ENCODE measurements around the gene HOXC13. TPM values are rescaled to one million over a fixed set of nuclear protein-coding genes. Genes with fewer than 3 reads are reported as not detected.
A peak's percentile ranks its signal among the peaks of the same experiment; 100 is the strongest.

Gene HOXC13
- total and polyA plus RNA-seq, 2 donors (not counting 1 experiment from before 2014, with no cell fraction given), result not detected

DNA sequence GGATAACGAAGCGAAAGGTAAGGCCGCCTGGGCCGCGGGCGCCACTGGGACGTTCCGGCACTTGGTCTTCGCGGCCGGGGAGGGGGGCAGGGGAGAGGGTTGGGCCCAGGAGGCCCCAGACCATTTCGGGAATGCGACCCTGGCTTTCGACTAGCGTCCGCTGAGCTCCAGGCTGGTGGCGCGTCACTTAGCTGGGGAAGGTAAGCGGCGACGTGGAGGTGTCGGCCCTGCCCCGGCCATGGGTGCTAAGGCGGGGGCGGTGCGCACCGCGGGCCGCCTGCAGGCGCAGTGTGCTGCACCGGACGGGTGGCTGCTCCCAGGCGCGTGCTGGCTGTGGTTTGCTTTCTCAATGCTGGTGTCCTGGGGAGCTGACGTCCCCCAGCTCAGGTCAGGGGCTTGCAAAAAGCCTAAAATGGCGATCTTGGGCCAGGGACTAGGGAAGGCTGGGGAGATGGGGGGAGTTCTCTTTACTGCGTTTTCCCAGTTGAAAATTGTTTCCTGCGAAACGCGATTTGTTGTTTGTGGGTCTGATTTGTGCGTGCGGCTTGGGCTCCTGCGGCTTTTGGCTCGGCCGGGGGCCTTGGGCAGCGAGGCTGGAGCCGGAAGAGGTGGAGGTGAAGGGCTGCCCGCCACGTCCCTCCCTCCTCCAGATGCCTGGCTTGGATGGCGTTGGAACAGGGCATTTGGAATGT lies 47.5 kb downstream of the HOXC13 start:
- TF ChIP-seq, protein P1, sequence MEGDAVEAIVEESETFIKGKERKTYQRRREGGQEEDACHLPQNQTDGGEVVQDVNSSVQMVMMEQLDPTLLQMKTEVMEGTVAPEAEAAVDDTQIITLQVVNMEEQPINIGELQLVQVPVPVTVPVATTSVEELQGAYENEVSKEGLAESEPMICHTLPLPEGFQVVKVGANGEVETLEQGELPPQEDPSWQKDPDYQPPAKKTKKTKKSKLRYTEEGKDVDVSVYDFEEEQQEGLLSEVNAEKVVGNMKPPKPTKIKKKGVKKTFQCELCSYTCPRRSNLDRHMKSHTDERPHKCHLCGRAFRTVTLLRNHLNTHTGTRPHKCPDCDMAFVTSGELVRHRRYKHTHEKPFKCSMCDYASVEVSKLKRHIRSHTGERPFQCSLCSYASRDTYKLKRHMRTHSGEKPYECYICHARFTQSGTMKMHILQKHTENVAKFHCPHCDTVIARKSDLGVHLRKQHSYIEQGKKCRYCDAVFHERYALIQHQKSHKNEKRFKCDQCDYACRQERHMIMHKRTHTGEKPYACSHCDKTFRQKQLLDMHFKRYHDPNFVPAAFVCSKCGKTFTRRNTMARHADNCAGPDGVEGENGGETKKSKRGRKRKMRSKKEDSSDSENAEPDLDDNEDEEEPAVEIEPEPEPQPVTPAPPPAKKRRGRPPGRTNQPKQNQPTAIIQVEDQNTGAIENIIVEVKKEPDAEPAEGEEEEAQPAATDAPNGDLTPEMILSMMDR (conservative IDR thresholded peaks at IDR 0.05 in 1 of 2, IDR thresholded peaks at IDR 0.05 in 1 of 2; ENCODE audit: low read depth in 1 of 2, low read length in 2 of 2), result no peak
- peak; percentile 85 for TF ChIP-seq EZH2 (IDR thresholded peaks at IDR 0.05; ENCODE audit: low read length, missing control alignments)
- no peak overlapping the region for H3K9ac ChIP-seq (ENCODE audit: insufficient read depth, low read length)
- H3K79me2 ChIP-seq (ENCODE audit: control insufficient read depth, insufficient read depth, low read length), result no peaks in the 10 kb centered on the region
- no peak overlapping the region for H3K27ac ChIP-seq (ENCODE audit: insufficient read depth, low read length)
- H3K36me3 ChIP-seq (ENCODE audit: control insufficient read depth, insufficient read depth, low read length), result no peaks in the 10 kb centered on the region
- H2AFZ ChIP-seq (ENCODE audit: low read length), result no peak overlapping the region
- peaks cover 88% of the 10 kb centered on the region for H3K27me3 ChIP-seq (ENCODE audit: control insufficient read depth, insufficient read depth, low read length)
- no peak overlapping the region for H3K4me3 ChIP-seq (replicated peaks in 1 of 4; ENCODE audit: control extremely low read depth in 1 of 4, insufficient read depth in 1 of 4, low read depth in 3 of 4, low read length in 4 of 4)
- H4K20me1 ChIP-seq (ENCODE audit: control insufficient read depth, extremely low read depth, insufficient read depth, low read length), result no peaks in the 10 kb centered on the region
- no peaks in the 10 kb centered on the region for H3K9me3 ChIP-seq (ENCODE audit: control insufficient read depth, insufficient read depth, low read depth, low read length)
- H3K4me2 ChIP-seq (ENCODE audit: extremely low read depth, insufficient read depth, low read length), result no peak overlapping the region
- DNase-seq (ENCODE audit: low read depth in 2 of 2), result no peak
- no peaks in the 10 kb centered on the region for H3K4me1 ChIP-seq (ENCODE audit: control insufficient read depth, extremely low read depth, insufficient read depth, low read length)

DNA sequence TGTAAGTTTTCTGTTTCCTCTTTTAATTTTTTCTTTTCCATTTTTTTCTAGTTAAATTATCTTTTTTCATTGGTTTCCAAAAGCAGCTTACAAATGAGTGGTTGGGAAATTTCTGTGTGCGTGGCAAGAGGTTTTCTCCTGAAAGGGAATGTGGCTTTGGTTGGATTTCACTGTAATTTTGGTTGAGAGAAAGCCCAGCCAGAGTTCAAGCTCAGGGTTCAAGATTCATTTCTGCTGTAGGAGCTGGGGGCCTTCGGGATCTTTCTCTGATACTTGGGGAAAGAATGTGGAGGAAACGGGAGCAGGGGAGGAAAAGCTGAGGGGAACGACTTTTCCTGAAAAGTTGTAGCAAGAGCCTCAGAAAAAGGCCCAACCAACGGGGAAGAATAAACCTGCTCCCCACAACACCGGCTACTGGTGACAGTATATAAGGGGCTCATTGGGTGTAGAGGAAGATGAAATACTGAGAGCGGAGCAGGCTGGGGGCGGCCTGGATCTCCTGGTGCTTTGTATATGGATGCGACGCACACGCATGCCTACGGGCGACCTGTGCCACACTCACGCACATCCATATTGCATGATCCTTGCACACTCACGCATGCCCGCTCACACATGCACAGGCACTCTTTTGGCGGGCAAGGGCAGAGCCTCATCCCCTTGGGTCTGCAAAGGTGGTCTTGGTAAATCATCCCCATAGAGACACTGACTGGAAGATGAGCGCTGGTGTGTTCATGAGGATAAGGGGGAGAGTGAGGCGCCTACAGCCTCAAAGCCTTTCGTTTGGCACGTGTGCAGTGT lies 48.3 kb downstream of the HOXC13 start:
- H3K27me3 ChIP-seq (ENCODE audit: control insufficient read depth, insufficient read depth, low read length), result peaks cover 89% of the 10 kb centered on the region
- no peaks in the 10 kb centered on the region for H3K9me3 ChIP-seq (ENCODE audit: control insufficient read depth, insufficient read depth, low read depth, low read length)
- H3K36me3 ChIP-seq (ENCODE audit: control insufficient read depth, insufficient read depth, low read length), result no peaks in the 10 kb centered on the region
- H3K4me1 ChIP-seq (ENCODE audit: control insufficient read depth, extremely low read depth, insufficient read depth, low read length), result no peaks in the 10 kb centered on the region
- H3K79me2 ChIP-seq (ENCODE audit: control insufficient read depth, insufficient read depth, low read length), result no peaks in the 10 kb centered on the region
- H4K20me1 ChIP-seq (ENCODE audit: control insufficient read depth, extremely low read depth, insufficient read depth, low read length), result no peaks in the 10 kb centered on the region
- H3K9ac ChIP-seq (ENCODE audit: insufficient read depth, low read length), result no peak overlapping the region
- TF ChIP-seq, protein P1 (conservative IDR thresholded peaks at IDR 0.05 in 1 of 2, IDR thresholded peaks at IDR 0.05 in 1 of 2; ENCODE audit: low read depth in 1 of 2, low read length in 2 of 2), result no peak
- peak; percentile 86 for TF ChIP-seq EZH2 (IDR thresholded peaks at IDR 0.05; ENCODE audit: low read length, missing control alignments)
- H3K4me3 ChIP-seq (replicated peaks in 1 of 4; ENCODE audit: control extremely low read depth in 1 of 4, insufficient read depth in 1 of 4, low read depth in 3 of 4, low read length in 4 of 4), result no peak overlapping the region
- no peak overlapping the region for H3K27ac ChIP-seq (ENCODE audit: insufficient read depth, low read length)
- H2AFZ ChIP-seq (ENCODE audit: low read length), result no peak overlapping the region
- H3K4me2 ChIP-seq (ENCODE audit: extremely low read depth, insufficient read depth, low read length), result no peak overlapping the region
- DNase-seq (ENCODE audit: low read depth in 2 of 2), result no peak

DNA sequence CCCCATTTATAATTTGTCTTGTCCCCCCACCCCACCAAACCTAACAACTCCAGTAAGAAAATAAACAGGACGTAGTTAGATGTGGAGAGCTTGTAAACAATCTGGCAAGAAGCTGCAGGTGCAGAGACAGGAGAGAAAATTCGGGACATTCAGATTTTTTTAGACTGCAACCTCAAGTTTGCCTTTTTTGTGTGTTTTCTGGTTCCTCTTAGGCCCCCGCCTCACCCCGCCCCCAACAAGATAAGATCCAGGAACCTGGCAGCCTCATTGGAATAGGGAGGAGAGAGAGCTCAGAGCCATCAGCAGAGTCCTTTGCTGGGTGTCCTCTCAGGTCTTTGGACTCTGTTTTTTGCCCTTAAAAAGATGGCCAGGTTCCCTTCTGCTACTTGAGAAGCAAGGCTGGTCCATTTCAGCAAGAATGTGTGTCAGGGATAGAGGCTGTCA lies 49.2 kb downstream of the HOXC13 start:
- H3K4me3 ChIP-seq (replicated peaks in 1 of 4; ENCODE audit: control extremely low read depth in 1 of 4, insufficient read depth in 1 of 4, low read depth in 3 of 4, low read length in 4 of 4), result no peak overlapping the region
- no peak overlapping the region for H3K27ac ChIP-seq (ENCODE audit: insufficient read depth, low read length)
- no peaks in the 10 kb centered on the region for H4K20me1 ChIP-seq (ENCODE audit: control insufficient read depth, extremely low read depth, insufficient read depth, low read length)
- H3K9ac ChIP-seq (ENCODE audit: insufficient read depth, low read length), result no peak overlapping the region
- no peak for TF ChIP-seq EZH2 (IDR thresholded peaks at IDR 0.05; ENCODE audit: low read length, missing control alignments)
- TF ChIP-seq, protein P1 (conservative IDR thresholded peaks at IDR 0.05 in 1 of 2, IDR thresholded peaks at IDR 0.05 in 1 of 2; ENCODE audit: low read depth in 1 of 2, low read length in 2 of 2), result no peak
- H3K36me3 ChIP-seq (ENCODE audit: control insufficient read depth, insufficient read depth, low read length), result no peaks in the 10 kb centered on the region
- peaks cover 88% of the 10 kb centered on the region for H3K27me3 ChIP-seq (ENCODE audit: control insufficient read depth, insufficient read depth, low read length)
- no peak overlapping the region for H2AFZ ChIP-seq (ENCODE audit: low read length)
- H3K4me2 ChIP-seq (ENCODE audit: extremely low read depth, insufficient read depth, low read length), result no peak overlapping the region
- H3K79me2 ChIP-seq (ENCODE audit: control insufficient read depth, insufficient read depth, low read length), result no peaks in the 10 kb centered on the region
- no peak for DNase-seq (ENCODE audit: low read depth in 2 of 2)
- H3K4me1 ChIP-seq (ENCODE audit: control insufficient read depth, extremely low read depth, insufficient read depth, low read length), result no peaks in the 10 kb centered on the region
- no peaks in the 10 kb centered on the region for H3K9me3 ChIP-seq (ENCODE audit: control insufficient read depth, insufficient read depth, low read depth, low read length)

Measured in fibroblast of lung (primary cell).